HG02642 (cell line): ENCODE results near the gene DYNC1I2.
"Not testable (repeated sequence)": the region's sequence is repeated elsewhere in the genome, so short reads cannot be mapped to it uniquely, and the experiment has no call there.

Experiments
- ATAC-seq: cut with Tn5 transposase; IDR thresholded peaks from one replicate; pipeline ENCODE4 v1.9.1; 2021; ENCODE audit warnings: mild to moderate bottlenecking; ENCODE audit not compliant: unreplicated experiment, poor library complexity

Gene DYNC1I2

DNA sequence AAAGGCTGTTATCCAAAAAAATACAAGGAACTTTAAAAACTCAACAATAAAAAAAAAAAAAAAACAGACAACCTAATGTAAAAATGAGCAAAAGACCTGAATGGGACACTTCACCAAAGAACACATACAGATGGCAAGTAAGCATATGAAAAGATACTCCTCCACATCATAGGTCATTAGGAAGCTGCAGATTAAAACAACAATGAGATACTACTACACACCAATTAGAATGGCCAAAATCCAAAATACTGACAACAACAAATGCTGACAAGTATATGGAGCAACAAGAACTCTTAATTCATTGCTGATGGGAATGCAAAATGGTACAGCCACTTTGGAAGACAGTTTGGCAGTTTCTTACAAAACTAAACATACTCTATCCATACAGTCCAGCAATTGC, 84.2 kb downstream of the DYNC1I2 start:
- no peak for ATAC-seq

DNA sequence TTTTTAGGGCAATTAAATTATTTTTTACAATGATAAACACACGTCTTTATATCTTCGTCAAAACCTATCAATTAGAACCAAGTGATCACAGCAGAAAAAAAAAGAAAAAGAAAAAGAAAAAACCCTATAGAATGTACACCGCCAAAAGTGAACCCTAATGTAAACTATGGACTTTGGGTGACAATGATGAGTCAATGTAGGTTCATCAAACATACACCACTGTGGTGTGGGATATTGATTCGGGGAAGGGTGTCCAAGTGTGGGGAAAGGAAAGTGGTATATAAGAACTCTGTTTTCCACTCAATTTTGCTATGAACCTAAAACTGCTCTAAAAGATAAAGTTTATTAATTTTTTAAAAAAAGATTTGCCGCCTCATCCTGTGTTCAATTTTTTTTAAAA, 85.1 kb downstream of the DYNC1I2 start:
- no peak for ATAC-seq

DNA sequence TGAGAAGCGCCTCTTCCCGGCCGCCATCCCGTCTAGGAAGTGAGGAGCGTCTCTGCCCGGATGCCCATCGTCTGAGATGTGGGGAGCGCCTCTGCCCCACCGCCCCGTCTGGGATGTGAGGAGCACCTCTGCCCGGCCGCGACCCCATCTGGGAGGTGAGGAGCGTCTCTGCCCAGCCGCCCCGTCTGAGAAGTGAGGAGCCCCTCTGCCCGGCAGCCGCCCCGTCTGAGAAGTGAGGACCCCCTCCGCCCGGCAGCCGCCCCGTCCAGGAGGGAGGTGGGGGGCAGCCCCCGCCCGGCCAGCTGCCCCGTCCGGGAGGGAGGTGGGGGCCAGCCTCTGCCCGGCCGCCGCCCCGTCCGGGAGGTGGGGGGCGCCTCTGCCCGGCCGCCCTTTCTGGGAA, 87.3 kb downstream of the DYNC1I2 start:
- ATAC-seq = not testable (repeated sequence)

DNA sequence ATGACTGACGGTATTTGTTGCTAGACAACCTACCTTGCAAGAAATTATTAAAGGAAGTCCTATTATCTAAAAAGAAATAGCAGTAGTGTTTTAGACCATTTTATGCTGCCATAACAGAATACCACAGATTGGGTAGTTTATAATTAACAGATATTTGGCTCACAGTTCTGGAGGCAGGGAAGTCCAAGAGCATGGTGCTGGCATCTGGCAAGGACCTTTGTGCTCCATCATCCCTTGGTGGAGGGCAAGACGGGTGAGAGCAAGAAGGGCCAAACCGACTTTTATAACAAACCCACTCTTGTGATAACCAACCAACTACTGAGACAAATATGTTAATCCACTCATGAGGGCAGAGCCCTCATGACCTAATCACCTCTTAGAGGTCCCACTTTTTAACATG, 91.2 kb downstream of the DYNC1I2 start:
- no peak for ATAC-seq

DNA sequence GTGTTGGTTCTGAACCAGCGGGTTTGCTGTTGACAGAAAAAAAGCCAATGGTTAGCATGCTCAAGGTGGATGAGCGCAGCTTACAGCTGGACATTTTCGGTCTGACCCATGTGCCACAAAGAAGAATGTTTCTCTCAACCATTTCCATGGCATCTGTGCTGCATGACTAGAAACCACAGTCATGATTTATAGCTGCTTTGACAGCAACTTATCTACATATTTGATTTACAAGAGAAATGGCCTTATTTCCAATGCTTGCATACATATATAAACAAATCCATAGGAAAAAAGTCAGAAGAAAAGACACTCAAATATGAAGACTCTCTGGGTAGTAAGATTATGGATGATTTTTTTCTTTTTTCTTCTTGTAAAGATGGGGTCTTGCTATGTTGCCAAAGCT, 98.2 kb downstream of the DYNC1I2 start:
- ATAC-seq = no peak

- no peak for ATAC-seq
Observed at GRCh38 chr2:171787333-171788072, 100.2 kb downstream of the DYNC1I2 start.

GRCh38 chr2:171788316-171788993, 101.2 kb downstream of the DYNC1I2 start:
- ATAC-seq = no peak

- no peak for ATAC-seq
Observed at GRCh38 chr2:171789956-171790355, 102.7 kb downstream of the DYNC1I2 start.

DNA sequence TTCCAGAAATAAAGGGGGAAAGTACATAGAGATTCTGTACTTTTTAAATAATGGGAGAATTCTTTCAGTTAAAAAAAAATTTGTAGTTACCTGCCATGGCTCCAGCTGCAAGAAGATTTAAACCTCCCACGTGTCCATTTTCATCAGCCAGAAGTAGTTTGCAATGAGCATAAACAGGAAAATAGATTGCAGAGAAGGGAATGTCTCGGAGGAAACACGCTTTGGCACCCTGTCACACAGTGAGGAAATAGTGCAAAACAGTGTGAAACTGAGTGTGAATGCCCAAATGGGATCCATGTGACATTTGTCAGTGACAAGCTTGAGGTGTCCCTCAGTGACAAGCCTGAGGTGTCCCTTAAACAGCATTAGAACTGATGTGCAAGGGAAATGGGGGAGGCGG, 104.1 kb downstream of the DYNC1I2 start:
- no peak for ATAC-seq

DNA sequence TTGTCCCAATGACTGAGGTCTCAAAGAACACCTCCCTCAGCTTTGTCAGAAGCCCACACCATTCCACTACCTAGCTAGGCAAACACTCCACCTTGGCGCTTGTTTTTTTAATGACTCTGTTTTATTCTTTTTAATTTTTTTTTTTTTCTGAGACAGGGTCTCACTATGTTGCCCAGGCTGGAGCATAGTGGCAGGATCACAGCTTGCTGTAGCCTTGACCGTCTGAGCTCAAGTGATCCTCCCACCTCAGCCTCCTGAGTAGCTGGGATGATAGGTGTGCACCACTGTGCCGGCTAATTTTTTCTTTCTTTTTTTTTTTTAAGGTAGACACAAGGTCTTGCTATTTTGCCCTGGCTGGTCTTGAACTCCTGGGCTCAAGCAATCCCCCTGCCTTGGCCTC, 104.9 kb downstream of the DYNC1I2 start:
- no peak for ATAC-seq

DNA sequence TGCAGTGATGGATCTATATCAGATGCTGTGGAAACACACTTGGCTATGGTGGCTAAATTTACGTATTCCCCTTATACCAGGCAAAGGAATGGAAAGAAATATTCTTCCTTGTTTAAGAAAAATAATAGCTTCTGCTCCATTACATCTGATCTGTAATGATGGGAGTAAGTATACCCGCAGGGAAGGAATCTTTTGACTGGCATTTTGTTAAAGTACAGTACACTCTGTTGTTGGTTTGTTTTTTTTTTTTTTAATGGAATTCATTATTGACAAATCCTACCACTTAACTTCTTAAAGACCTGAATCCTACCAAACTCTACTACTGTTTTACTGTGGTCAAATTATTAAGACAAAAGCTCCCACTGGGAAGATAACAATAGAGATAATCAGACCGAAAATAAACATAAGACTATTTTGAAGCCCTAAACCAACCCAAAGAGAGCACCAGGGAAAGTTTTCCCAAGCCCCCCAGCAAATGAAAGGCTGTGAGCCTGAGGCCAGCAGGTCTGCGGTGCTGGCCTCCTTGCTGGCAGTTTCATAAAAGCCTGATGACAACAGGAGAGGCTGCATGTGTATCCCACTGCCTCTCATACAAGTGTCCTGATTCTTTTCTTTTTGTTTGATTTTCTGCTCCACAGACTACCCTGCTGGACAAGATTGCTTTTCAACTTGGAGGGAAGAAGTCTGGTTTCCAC, 105.8 kb downstream of the DYNC1I2 start:
- no peak for ATAC-seq

- ATAC-seq = no peak
Observed at GRCh38 chr2:171793691-171794678, 106.7 kb downstream of the DYNC1I2 start.

GRCh38 chr2:171794918-171795317, 107.6 kb downstream of the DYNC1I2 start:
- ATAC-seq = no peak
